RPMI8226 (cell line): ENCODE measurements around the gene NFKB1.
"Not testable (repeated sequence)": the region's sequence is repeated elsewhere in the genome, so short reads cannot be mapped to it uniquely, and the experiment has no call there.

ENCODE experiments used
- DNase-seq: peaks from one replicate; pipeline ENCODE4 v3.0.0-alpha.2; 2015

Gene NFKB1

DNA sequence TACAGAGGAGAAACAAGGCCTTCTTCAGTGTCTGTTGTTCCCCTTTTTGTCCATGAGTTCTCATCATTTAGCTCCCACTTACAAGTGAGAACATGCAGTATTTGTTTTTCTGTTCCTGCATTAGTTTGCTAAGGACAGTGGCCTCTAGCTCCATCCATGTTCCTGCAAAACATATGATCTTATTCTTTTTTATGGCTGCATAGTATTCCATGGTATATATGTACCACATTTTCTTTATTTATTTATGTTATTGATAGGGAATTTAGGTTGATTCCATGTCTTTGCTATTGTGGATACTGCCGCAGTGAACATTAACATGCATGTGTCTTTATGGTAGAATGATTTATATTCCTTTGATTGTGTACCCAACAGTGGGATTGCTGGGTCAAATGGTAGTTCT is 69.1 kb downstream of the NFKB1 start:
- DNase-seq = not testable (repeated sequence)

DNA sequence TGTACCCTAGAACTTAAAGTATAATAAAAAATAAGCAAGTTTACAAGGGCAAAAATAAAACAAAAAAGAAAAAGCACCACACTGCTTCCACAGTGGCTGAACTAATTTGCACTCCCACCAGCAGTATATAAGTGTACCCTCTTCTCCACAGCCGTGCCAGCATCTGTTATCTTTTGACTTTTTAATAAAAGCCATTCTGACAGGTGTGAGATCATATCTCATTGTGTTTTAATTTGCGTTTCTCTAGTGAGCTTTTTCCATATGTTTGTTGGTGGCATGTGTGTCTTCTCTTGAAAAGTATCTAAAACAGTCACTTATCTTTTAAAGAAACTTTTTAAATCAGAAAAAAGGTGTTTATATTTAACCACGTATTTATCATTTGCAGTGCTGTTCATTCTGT is 71.3 kb downstream of the NFKB1 start:
- DNase-seq = no peak

DNA sequence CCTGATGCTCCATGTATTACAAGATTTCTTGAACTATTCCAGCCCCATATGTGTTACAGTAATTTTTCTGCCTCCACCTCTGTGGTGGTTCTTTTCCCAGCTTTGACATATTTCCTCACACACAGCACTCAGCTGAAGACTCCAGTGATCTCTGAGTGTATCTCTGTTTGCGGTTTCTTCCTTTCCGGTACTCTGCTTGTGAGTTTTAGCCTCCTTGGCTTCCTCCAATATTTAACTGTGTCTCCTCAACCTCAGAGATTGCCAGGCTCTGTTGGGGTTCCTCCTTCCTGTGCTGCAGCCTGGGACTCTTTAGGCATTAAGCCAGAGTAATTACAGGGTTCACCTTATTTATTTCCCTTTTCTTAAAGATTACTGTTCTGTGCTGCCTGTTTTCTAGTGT is 73.2 kb downstream of the NFKB1 start:
- DNase-seq = no peak

DNA sequence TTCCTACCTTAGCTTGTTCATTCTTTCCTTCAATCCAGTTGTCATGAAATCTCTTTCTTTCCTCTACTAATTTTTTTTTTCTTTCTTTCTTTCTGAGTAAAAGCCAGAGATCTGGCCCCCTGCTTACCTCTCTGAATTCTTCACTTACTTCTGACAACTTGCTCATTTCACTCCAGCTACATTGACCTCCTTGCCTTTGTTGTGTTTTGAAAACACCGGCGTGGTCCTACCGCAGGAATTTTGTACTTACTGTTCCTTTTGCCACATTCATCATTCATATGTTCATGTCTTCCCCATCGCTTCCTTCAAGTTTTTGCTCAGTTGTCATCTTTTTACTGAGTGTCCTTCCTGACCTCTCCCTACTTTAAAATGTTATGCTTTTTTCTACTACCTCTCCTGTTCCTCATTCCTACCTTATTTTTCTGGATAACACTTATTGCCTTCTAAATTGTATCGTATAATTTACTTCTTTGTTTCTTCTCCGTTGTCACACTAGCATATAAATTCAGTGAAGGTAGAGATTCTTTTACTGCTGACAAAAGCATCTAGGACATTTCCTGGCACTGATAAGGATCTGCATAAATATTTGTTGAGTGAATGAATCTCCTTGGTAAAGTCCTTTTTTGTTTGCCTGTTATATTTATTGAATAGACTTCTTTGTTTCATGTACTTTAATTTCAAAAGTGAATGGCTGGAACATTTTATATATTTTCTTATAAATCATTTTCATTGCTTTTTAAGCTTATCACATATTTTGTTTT is 74.4 kb downstream of the NFKB1 start:
- no peak for DNase-seq

DNA sequence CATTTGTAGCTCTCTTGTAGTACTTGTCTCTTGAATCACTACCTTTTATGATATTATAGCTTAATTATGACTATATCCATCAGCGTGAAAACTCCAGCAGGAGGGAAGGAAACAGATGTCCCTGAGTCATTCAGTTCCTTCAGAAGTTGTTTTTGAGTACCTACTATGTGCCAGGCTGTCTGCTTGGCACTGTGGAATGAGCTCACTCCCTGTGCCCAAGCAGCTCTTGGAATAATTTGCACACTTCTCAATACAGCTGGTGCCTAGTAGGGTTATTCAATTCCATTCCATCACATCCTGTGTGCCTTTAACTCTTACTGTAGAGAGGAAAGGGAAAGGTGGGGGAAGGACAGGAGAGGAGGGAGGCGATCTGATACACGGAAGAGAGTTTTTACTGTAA is 77.1 kb downstream of the NFKB1 start:
- DNase-seq = no peak

DNA sequence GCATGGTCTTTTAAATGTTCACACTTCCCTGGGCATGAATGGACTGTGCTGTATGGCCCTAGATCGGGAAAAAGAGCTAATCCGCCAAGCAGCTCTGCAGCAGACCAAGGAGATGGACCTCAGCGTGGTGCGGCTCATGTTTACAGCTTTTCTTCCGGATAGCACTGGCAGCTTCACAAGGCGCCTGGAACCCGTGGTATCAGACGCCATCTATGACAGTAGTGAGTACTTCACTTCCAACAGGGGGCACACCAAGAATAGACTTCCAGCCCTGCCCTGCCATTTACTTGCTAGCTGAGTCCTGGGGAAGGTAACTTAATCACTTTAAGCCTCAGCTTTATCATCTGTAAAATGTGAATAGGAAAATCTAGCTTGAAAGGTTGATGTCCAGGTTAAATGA is 77.7 kb downstream of the NFKB1 start:
- DNase-seq = no peak

DNA sequence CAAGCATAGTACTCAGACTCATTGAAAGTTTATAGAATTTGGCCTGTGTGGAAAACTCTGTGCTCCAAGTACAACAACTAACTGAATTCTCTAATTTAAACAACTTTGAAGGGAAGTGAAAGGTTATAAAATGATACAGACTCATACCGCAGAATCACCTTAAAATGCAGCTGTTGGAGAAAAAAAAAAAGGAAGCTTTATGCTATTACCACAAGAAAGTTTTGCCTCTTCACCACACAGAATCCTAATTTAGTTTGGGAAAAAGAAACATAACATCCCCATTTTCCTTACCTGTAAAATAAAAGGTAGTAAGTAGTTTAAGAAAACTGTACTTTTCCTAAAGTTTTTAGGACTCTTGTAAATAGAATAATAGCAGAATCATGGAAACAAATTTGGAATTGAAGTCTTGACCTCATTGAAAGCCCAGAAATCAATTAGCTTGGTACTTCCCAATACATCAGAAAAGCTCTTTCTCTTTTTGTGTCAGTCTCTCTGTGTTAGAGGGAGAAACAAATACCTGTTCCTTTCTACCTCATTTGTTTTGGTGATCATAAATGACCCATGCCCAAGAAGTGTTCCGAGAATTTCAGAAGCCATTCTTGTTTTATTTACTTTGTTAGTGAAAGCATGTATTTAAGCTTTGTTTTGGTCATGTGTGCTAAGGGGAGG is 78.8 kb downstream of the NFKB1 start:
- no peak for DNase-seq

DNA sequence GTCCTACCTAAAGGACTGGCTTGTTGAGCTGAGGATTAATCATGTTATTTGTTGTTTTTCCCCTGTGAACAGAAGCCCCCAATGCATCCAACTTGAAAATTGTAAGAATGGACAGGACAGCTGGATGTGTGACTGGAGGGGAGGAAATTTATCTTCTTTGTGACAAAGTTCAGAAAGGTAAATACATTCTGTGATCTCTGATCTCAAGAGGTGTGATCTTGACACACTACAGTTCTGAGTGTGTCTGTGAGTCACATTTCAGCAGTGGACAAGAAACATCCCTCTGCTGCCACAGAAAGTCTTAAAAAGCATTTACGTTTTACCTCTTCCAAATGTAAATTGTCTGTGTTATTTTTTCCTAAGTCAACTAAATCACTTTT is 79.3 kb downstream of the NFKB1 start:
- no peak for DNase-seq

DNA sequence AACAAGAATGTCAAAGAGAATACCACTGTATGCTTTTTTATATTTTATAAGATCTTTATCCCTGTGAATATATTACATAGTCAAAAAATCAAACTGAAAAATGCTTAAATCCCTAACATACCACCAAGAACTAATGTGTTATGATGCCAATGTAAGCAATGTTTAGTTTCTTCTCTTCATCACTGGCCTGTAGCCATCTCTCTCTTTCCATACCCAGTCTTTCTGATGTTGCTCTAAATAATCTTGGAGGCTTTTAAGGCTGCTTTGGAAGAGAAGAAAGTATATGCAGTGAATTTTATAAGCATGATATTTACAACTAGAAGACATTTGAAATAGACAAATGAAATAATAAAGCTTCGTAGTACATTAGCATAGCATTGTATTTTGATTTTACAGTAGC is 82.9 kb downstream of the NFKB1 start:
- no peak for DNase-seq

DNA sequence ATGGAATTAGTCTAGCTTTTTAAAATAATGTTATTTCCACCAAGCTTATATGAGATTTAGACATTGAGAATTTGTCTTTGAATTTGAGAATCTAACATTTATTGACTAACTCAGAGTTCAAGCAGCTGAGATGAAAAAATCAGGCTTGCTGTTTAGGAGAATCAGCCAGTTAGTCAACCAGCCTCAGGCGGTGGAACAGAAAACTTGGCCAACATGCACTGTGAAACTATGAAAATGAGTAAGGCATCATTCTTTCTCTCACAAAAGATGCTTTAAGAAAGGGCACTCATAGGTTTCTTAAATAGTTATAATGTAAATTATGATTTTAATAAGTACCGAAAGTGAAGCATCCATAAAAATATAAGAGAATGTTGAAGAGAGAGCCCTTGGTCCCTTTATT is 84.2 kb downstream of the NFKB1 start:
- no peak for DNase-seq

DNA sequence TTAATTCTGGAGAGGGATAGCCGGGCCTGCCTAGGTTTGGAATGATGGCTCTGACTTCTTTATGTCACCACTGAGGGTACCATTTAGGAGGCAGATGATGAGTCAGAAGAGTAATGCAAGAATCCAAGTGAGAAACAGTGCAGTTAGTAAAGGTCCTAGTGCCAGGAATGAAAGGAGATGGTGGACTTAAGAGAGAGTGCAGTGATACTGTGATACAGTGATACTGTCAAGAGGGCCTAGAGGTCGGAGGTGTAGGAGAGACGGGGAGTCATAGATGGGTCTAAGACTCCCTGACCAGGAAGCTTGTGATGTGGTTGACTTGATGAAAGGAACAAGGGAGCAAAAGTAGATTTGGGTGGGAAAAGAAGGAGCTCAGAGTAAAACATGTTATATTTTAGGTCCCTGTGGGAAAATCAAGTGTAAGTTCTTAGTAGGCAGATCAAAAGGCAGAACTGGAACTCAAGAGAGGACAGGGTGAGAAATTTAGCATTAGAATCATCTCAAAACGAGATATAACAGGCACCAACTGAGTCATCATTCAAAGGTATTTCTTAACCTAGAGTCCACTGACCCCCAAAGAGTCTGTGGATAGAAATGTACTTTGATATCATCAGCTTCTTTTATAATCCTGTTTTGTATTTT is 85.0 kb downstream of the NFKB1 start:
- no peak for DNase-seq

DNA sequence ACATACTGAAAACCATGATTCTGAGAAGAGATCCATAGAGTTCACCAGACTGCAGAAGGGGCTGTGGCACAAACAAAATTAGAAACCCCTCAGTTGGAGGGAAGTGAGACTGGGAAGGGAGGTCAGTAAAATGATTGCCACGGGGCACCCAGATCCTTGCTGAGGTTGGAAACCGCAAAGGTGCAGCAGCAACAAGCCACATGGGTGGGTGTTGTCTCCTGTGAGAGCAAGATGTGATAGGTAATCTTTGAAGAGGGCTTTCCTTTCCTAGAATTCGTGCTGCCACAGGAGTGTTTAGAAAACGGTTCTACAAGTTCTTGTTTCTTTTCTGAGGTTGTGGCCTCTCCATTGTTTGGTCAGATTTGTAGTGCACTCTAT is 85.5 kb downstream of the NFKB1 start:
- DNase-seq = no peak

DNA sequence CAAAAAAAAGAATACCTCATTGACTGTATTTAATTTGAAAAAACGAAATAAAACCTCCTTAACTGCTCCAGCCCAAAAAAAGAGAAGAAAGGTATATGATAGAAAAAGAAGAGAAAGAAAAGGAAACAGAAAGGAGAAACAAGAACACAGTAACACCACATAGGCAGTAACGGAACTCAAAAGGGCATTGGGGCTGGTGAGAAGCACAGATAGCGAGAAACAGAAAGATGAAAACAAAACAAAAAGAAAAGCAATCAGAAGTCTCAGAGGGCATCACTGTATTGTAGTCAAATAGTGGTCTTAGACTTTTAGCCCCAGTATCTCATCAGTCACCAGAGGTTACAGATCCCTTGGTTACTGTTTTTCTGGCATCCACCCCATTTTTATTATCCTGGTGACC is 88.6 kb downstream of the NFKB1 start:
- no peak for DNase-seq

DNA sequence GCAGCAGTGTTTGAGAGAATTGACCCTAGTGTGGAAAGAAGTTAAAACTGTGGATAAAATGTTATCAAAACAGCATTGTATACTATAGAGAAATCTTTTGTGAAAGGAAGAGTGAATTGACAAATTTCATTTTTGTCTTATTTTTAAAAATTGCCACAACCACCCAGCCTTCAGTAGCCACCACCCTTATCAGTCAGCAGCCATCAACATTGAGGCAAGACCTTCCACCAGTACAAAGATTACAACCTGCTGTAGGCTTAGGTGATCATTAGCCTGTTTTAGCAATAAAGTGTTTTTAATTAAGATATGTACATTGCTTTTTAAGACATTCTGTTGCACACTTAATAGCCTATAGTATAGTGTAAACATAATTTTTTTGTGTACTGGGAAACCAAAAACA is 91.1 kb downstream of the NFKB1 start:
- no peak for DNase-seq

DNA sequence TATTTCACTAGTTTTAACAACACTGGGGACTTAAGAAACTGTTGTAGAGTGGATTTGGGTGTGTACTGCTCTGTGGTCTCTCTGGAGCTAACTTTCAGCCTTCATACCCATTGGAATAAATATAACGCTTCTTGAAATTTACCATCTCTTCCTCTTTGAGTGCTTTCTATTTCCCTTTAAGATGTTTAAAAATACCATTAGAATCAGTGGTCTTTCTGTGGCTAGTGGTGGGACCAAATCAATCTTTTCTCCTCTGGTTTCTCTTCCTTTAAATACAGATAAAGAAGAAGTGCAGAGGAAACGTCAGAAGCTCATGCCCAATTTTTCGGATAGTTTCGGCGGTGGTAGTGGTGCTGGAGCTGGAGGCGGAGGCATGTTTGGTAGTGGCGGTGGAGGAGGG is 92.0 kb downstream of the NFKB1 start:
- DNase-seq = no peak

DNA sequence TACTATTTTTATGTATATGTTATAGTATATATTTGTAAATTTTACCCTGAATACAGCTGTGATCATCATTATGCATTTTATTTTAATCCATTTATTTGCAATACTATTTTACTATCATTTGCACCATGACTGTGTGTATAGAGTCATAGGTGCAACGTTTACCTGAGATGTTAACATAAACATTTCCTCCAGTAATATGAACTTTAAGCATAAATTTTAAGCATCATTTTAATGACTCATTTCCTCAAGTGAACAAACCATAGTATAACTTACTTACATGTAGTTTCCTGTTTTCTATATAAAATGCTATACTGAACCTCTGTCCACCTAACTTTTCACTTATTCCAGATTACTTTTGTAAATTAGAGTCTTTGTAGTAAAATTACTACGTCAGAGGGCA is 92.8 kb downstream of the NFKB1 start:
- no peak for DNase-seq

DNA sequence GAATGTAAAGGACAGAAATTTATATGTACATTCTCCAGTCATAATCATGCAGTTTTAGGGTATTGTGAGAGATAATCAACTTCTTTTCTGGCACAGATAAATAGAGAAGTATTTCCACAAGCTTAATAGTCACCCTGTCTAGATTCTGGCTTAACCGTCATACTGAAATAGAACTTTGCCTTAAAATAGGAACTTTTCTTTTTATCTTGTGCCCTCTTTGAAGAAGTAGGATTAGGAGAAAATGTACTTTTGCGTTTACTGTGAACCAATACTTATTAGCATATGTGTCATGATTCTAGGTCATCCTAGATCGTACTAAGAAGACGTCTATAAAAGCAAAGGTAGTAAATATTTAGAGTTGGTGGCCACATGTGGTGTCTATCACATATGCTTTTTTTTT is 95.4 kb downstream of the NFKB1 start:
- DNase-seq = no peak

DNA sequence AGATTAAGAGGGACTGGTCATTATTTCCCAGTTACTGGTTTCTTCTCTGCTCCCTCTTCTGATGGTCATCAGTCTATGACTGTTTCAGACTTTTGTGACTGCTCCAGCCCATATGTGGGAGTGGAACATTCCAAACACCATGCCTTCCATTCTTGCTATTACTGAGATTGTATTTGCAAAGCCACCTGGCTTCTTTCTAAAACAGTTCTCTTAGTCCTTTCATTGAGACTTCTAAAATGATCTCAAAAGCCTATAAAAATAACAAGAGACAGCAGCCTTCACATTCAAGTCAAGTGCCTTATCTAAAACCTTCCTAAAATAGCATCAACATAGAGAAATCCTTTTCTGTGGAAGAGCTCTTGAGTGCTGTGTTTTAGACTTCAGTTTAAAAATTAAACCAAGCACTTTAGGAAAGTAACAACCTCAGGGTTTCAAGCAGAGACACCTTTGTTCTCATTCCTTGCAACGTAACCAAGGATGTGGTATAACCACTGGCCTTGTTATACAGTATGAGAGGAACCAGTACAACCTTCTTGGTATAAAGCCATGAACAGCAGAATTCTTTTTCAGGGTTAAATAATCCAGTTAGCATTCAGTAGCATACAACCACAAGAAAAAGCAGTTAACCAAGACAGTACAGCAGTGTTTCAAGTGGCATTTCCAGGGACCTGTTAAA is 97.1 kb downstream of the NFKB1 start:
- DNase-seq = no peak

DNA sequence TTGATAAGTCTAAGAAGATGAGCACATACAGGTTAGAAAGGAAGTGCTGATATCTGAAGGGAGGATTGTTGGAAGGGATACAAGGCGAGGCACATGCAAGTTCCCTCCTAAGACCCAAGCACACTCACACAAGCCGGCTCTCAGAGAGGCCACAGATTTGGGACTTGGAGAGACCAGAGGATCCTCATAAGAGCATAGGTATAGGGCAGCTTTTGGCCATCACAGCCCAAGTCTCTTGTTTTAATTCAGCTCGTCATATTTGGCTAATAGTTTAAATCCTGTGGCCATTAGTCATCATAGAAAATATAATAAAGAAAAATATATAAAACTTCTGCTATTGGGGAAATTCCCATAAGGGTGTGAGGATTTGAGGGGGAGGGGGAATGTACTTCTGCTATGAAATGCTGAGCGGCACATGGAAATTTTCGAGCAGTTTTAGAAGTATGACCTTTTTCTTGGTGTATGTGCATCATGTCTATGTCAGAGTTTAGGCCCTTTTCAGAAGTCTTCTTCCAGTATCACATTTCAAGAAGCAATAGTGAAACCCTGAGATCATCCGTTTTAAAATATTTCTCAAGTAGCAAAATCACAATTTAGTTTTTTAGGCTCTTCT is 97.7 kb downstream of the NFKB1 start:
- no peak for DNase-seq

DNA sequence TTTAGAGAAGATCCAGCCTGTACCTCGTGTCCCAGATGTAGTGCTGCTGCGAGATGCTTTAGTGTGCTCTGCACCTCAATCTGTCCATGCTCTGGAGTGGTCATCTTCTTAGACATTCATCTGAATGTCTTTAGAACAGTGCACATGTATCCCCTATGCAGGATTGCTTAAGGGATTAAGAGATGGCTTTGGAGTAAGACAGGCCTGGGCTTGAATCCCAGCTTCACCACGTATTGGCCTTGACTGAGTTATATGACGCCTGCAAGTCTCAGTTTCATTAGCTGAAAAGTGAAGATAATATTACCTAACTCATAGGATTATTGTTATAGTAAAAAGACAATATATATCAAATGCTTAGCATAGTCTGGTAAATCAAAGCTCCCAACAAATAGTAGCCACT is 98.3 kb downstream of the NFKB1 start:
- DNase-seq = no peak

DNA sequence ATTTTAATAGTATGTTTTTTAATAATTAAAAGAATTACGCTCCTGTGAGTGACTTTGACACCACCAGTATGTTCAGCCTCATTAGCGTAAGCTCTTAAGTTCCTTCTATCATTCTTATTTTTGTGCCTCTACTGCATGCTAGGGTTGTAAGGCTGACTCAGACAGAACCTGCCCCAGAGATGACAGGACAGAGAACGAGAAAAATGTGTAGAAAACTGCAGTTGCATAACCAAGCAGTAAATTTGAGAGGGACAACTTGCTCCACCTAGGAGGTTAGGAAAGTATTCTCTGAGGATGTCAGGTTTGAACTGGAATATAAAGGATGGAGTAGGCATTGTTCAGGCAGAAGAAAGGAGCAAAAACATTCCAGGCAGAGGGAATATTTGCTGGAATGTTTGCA is 98.7 kb downstream of the NFKB1 start:
- no peak for DNase-seq

DNA sequence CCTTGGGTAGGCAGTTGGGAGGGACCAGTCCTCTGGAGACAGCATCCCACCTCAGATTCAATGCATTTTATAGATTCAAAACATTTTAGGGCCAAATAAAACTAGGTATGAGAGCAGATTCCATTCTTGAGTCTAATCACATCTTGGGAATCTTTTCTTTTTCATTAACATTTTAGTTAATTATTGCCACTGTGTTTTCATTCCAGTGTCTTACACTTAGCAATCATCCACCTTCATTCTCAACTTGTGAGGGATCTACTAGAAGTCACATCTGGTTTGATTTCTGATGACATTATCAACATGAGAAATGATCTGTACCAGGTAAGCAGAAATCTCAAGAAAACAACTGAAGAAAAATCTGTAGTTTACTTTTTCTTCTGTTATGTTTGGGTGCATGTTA is 99.5 kb downstream of the NFKB1 start:
- no peak for DNase-seq

DNA sequence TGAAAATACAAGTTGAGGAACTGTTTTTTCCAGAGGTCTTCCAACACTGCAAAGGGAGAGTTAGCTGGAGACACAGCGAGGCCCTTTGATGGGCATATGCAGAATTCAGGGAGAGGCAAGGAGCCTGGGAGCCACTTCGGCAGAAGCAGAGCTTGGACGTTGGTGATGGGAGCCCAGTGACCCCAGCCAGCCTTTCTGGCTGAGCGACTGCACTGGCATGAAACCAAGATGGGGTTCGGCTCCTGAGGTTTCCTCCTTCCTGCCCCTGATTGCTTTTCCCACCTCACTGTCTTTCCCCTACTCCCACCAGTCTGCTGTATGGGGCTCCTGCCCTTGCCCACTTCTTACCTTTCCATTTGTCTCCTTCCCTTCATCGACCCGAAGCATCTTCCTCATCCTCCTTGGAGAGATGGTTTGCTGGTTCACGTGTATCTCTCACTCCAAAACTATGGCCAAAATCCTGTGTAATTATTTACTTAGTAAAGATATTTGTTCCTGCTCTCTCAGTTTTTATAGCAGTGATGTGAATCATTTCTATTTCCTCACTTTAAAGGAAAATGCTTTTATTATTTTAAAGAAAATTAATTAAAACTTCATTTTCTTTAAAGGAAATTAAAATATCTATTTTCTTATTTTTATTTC is 100.5 kb downstream of the NFKB1 start:
- DNase-seq = no peak
